ENCODE results near the gene SORCS2. TPM values are rescaled to one million over a fixed set of nuclear protein-coding genes. Genes with fewer than 3 reads are reported as not detected.

Gene SORCS2
- total RNA-seq, 4 donors from 2014 or later, result 2.0 to 7.4 (median 3.6) TPM

GRCh38 chr4:7464259-7464655, 271.9 kb downstream of the SORCS2 start:
- TF ChIP-seq EP300 (IDR thresholded peaks at IDR 0.05) (no peak), POLR2A (IDR thresholded peaks at IDR 0.05) (no peak), POLR2AphosphoS5 (IDR thresholded peaks at IDR 0.05) (no peak)
- TF ChIP-seq, protein P1, sequence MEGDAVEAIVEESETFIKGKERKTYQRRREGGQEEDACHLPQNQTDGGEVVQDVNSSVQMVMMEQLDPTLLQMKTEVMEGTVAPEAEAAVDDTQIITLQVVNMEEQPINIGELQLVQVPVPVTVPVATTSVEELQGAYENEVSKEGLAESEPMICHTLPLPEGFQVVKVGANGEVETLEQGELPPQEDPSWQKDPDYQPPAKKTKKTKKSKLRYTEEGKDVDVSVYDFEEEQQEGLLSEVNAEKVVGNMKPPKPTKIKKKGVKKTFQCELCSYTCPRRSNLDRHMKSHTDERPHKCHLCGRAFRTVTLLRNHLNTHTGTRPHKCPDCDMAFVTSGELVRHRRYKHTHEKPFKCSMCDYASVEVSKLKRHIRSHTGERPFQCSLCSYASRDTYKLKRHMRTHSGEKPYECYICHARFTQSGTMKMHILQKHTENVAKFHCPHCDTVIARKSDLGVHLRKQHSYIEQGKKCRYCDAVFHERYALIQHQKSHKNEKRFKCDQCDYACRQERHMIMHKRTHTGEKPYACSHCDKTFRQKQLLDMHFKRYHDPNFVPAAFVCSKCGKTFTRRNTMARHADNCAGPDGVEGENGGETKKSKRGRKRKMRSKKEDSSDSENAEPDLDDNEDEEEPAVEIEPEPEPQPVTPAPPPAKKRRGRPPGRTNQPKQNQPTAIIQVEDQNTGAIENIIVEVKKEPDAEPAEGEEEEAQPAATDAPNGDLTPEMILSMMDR (IDR thresholded peaks at IDR 0.05), result no peak
- Histone ChIP-seq H3K9me3 (peaks cover 0 to 19% (median 0%) of the 10 kb centered on the region in 3 donors), H3K36me3 (no peaks in the 10 kb centered on the region), H3K4me3 (no peak overlapping the region), H3K4me1 (peaks cover 0 to 38% (median 0%) of the 10 kb centered on the region in 3 donors), H3K27ac (no peak overlapping the region), H3K27me3 (no peaks in the 10 kb centered on the region)
- WGBS, 2 donors (ENCODE audit: low coverage in 1 of 2), result 96 to 100% methylated on average over 1 to 3 of the region's 5 CpGs
- ATAC-seq, result no peak

- H3K4me3 ChIP-seq, result no peak overlapping the region
- ATAC-seq, result no peak
- no peak for TF ChIP-seq POLR2A (IDR thresholded peaks at IDR 0.05)
- no peak for TF ChIP-seq POLR2AphosphoS5 (IDR thresholded peaks at IDR 0.05)
- no peak for TF ChIP-seq EP300 (IDR thresholded peaks at IDR 0.05)
- TF ChIP-seq, protein P1 (IDR thresholded peaks at IDR 0.05), result no peak
- no peaks in the 10 kb centered on the region for H3K36me3 ChIP-seq
- H3K27me3 ChIP-seq, result no peaks in the 10 kb centered on the region
- peaks cover 0 to 38% (median 0%) of the 10 kb centered on the region in 3 donors for H3K4me1 ChIP-seq
- H3K9me3 ChIP-seq, result peaks cover 0 to 19% (median 0%) of the 10 kb centered on the region in 3 donors
- 95 to 100% methylated on average over 1 to 3 of the region's 9 CpGs for WGBS, 2 donors (ENCODE audit: low coverage in 1 of 2)
- no peak overlapping the region for H3K27ac ChIP-seq
These were observed 272.7 kb downstream of the SORCS2 start for GRCh38 chr4:7465017-7465416.

DNA sequence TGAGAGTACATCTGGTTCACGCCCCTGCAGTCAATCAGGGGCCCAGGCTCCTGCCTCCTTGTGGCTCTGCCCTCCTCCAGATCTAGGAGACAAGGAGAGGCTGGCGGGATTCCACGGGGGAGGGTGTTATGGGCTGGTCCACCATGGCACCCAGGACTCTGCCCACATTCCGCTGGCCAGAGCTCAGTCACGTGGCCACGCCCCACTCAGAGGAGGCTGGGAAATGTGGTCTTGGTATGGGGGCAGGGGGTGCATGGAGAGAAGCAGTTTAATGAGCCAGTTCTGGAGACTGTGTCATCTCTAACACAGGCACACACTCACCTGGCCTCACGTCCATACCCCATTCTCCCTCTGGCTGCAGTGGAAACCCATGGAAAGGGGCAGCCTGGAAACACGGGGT, 273.9 kb downstream of the SORCS2 start:
- Histone ChIP-seq H3K36me3 (no peaks in the 10 kb centered on the region), H3K9me3 (peaks cover 0 to 19% (median 0%) of the 10 kb centered on the region in 3 donors), H3K4me3 (no peak overlapping the region), H3K27ac (no peak overlapping the region), H3K4me1 (peaks cover 0 to 26% (median 0%) of the 10 kb centered on the region in 3 donors), H3K27me3 (no peaks in the 10 kb centered on the region)
- TF ChIP-seq, protein P1 (IDR thresholded peaks at IDR 0.05), result no peak
- TF ChIP-seq EP300 (IDR thresholded peaks at IDR 0.05) (no peak), POLR2AphosphoS5 (IDR thresholded peaks at IDR 0.05) (no peak), POLR2A (IDR thresholded peaks at IDR 0.05) (no peak)
- ATAC-seq, result no peak
- WGBS, 2 donors (ENCODE audit: low coverage in 1 of 2), result 87% methylated on average over 3 of the region's 8 CpGs; no CpG with 5 or more reads in 1 of the 2 donors

DNA sequence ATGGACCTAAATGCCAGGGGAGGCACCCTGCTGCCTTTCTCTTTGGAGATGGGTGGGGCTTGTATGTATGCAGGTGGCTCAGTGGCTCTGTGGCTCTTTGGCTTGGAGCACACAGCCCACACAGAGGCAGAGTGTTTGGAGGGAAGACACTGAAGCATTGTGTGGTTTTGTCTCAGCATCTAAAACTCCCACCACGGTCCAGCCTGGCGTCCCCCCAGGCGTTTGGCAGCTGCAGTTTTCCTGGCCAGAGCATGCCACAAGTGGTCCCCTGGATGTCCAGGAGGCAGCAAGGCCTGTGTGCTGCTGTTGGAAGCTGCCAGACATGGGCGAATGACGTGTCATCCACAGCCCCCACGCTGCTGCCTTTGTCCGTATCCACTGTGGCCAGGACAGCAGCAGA, 274.6 kb downstream of the SORCS2 start:
- Histone ChIP-seq H3K36me3 (no peaks in the 10 kb centered on the region), H3K4me1 (peaks cover 0 to 23% (median 0%) of the 10 kb centered on the region in 3 donors), H3K27ac (no peak overlapping the region), H3K4me3 (no peak overlapping the region), H3K9me3 (peaks cover 0 to 19% (median 0%) of the 10 kb centered on the region in 3 donors), H3K27me3 (no peaks in the 10 kb centered on the region)
- ATAC-seq, result no peak
- no CpG with 5 or more reads among the region's 7 CpGs for WGBS, 2 donors (ENCODE audit: low coverage in 1 of 2)
- TF ChIP-seq, protein P1 (IDR thresholded peaks at IDR 0.05), result no peak
- TF ChIP-seq EP300 (IDR thresholded peaks at IDR 0.05) (no peak), POLR2AphosphoS5 (IDR thresholded peaks at IDR 0.05) (no peak), POLR2A (IDR thresholded peaks at IDR 0.05) (no peak)

GRCh38 chr4:7467471-7467870, 275.1 kb downstream of the SORCS2 start:
- no CpG with 5 or more reads among the region's 7 CpGs for WGBS, 2 donors (ENCODE audit: low coverage in 1 of 2)
- H3K4me1 ChIP-seq, result peaks cover 0 to 18% (median 0%) of the 10 kb centered on the region in 3 donors
- H3K4me3 ChIP-seq, result no peak overlapping the region
- no peaks in the 10 kb centered on the region for H3K36me3 ChIP-seq
- H3K27ac ChIP-seq, result no peak overlapping the region
- peaks cover 0 to 19% (median 0%) of the 10 kb centered on the region in 3 donors for H3K9me3 ChIP-seq
- no peak for TF ChIP-seq POLR2A (IDR thresholded peaks at IDR 0.05)
- TF ChIP-seq, protein P1 (IDR thresholded peaks at IDR 0.05), result no peak
- no peak for TF ChIP-seq EP300 (IDR thresholded peaks at IDR 0.05)
- no peak for TF ChIP-seq POLR2AphosphoS5 (IDR thresholded peaks at IDR 0.05)
- H3K27me3 ChIP-seq, result no peaks in the 10 kb centered on the region
- no peak for ATAC-seq
